A549 treated with AZD2906 at 1 μM for 4 hours (cell line): ENCODE measurements around the gene CAPN12. TPM values are rescaled to one million over a fixed set of nuclear protein-coding genes. Genes with fewer than 3 reads are reported as not detected.

Experiments
- total RNA-seq: library from RNA; stranded (reverse); fragments of 200-300 nt; extraction: Qiagen RNA extraction; gene quantifications from 5 replicates; pipeline ENCODE4 v1.2.3, GENCODE V29; 2022

CAPN12 gene, protein sequence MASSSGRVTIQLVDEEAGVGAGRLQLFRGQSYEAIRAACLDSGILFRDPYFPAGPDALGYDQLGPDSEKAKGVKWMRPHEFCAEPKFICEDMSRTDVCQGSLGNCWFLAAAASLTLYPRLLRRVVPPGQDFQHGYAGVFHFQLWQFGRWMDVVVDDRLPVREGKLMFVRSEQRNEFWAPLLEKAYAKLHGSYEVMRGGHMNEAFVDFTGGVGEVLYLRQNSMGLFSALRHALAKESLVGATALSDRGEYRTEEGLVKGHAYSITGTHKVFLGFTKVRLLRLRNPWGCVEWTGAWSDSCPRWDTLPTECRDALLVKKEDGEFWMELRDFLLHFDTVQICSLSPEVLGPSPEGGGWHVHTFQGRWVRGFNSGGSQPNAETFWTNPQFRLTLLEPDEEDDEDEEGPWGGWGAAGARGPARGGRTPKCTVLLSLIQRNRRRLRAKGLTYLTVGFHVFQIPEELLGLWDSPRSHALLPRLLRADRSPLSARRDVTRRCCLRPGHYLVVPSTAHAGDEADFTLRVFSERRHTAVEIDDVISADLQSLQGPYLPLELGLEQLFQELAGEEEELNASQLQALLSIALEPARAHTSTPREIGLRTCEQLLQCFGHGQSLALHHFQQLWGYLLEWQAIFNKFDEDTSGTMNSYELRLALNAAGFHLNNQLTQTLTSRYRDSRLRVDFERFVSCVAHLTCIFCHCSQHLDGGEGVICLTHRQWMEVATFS
- 4.5 to 7.3 TPM (median 6.3 TPM) in 5 replicates for total RNA-seq

DNA sequence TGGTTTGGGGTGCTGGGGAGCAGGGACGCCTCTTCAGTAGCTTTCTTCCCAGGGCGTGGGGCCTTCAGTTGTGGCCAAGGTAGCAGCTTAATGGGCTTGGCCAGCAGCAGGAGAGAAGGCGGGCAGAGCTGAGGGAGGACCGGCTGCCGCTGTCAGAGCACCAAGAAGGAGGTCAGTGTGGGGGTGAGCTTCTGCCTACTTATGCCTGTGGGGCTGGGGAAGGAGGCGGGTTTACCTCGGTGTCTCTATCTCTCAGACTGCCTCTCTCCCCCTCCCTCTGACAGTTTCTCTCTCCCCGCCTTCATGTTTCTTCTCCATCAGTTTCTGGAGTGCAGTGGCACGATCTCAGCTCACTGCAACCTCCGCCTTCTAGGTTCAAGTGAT is at the start of gene CAPN12:
Gene CAPN12, minus strand, starts transcription at position 177 of the 384 bp plus-strand sequence. CDS start 309 bp downstream, outside the sequence.

DNA sequence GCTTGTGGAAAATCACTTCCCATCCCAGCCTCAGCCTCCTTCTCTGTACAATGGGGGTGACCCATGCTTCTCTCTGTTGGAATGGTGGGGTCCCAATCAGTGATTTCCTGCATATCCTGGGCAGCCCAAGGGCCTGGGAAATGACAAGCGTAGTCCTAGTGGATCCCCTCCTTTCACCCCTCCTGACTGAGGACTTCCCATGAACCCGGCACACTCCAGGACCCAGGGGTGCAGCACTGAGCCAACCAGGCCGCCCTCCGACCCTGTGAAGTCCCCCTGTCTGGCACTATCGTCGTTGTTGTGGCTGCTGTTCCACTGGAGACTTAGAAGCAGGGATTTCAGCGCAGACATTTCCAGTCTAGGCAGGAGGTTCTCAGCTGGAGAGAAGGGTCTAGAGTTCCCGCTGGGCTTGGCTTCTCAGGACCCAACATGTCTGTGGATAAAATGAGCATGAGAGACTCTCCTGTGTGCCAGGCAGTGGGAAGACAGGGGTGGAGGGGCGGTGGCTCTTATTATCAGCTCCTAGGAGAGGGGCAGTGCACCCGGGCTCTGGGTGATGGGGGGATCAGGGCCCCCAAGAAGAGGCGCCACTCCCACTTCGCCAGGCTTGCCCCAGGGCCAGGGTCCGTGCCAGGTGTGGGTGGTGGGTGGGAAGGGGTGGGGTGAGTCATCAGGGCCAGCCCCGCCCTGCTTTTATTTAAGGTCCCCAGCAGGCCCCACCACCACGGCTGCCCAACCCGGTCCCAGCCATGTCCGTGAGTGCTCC is 44.4 kb upstream of the CAPN12 start, which contains the start of gene LGALS7B:
Gene LGALS7B, plus strand, starts transcription at position 723 of the 766 bp plus-strand sequence. Its CDS starts 27 bp downstream, at position 750.

DNA sequence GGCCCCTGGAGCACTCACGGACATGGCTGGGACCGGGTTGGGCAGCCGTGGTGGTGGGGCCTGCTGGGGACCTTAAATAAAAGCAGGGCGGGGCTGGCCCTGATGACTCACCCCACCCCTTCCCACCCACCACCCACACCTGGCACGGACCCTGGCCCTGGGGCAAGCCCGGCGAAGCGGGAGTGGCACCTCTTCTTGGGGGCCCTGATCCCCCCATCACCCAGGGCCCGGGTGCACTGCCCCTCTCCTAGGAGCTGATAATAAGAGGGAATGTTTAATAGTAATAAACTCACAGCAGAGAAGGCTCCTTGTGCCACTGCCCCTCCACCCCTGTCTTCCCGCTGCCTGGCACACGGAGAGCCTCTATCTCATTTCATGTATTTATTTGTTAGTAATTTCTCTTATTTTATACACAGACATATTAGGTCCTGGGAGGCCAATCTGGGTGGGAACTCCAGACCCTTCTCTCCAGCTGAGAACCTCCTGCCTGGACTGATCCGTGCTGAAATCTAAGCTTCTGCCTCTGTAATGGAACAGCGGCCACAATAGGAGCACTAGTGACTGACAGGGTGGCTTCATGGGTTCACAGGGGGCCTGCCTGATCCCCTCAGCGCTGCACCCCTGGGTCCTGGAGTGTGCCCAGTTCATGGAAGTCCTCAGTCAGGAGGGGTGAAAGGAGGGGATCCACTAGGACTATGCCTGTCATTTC is 29.3 kb upstream of the CAPN12 start, which contains the start of gene LGALS7:
Gene LGALS7, minus strand, starts transcription at position 49 of the 709 bp plus-strand sequence. Its CDS starts 25 bp downstream, at position 24.

Other genes starting within 250 kb of the CAPN12 start
- gene MAP4K1, start 126.5 kb downstream of the CAPN12 start, total RNA-seq = 0.40 to 0.85 TPM (median 0.72 TPM) in 5 replicates
- 721 to 975 TPM (median 736 TPM) in 5 replicates for gene EIF3K, start 125.3 kb downstream of the CAPN12 start, total RNA-seq
- 783 to 1,108 TPM (median 1,019 TPM) in 5 replicates for gene ACTN4, start 96.8 kb downstream of the CAPN12 start, total RNA-seq
- gene LGALS7, start 29.0 kb upstream of the CAPN12 start, total RNA-seq = 0.23 to 0.98 TPM (median 0.43 TPM) in 4 of 5 replicates, not detected in the other
- gene LGALS7B, start 44.7 kb upstream of the CAPN12 start, total RNA-seq = 0.39 to 0.75 TPM (median 0.51 TPM) in 4 of 5 replicates, not detected in the other
- gene LGALS4, start 68.5 kb upstream of the CAPN12 start, total RNA-seq = 0.22 to 0.75 TPM (median 0.34 TPM) in 5 replicates
- gene ECH1, start 87.3 kb upstream of the CAPN12 start, total RNA-seq = 282 to 399 TPM (median 290 TPM) in 5 replicates
- 314 to 354 TPM (median 328 TPM) in 5 replicates for gene HNRNPL, start 105.5 kb upstream of the CAPN12 start, total RNA-seq
- 2.0 to 3.0 TPM (median 2.4 TPM) in 5 replicates for gene RINL, start 133.8 kb upstream of the CAPN12 start, total RNA-seq
- gene SIRT2, start 155.1 kb upstream of the CAPN12 start, total RNA-seq = 33.4 to 38.5 TPM (median 38.1 TPM) in 5 replicates
- 63.7 to 125 TPM (median 100 TPM) in 5 replicates for gene NFKBIB, start 155.5 kb upstream of the CAPN12 start, total RNA-seq
- 0.18 to 1.1 TPM (median 0.62 TPM) in 5 replicates for gene CCER2, start 167.7 kb upstream of the CAPN12 start, total RNA-seq
- gene SARS2, start 186.3 kb upstream of the CAPN12 start, total RNA-seq = 53.0 to 57.1 TPM (median 54.5 TPM) in 5 replicates
- gene MRPS12, start 186.5 kb upstream of the CAPN12 start, total RNA-seq = 199 to 310 TPM (median 275 TPM) in 5 replicates
- gene FBXO17, start 231.3 kb upstream of the CAPN12 start, total RNA-seq = 62.2 to 79.7 TPM (median 78.0 TPM) in 5 replicates